ENCODE results near the gene LRRFIP2. TPM values are rescaled to one million over a fixed set of nuclear protein-coding genes. Genes with fewer than 3 reads are reported as not detected.

LRRFIP2 gene
- total RNA-seq, 4 donors from 2014 or later: 85.7 to 103 (median 100.0) TPM

DNA sequence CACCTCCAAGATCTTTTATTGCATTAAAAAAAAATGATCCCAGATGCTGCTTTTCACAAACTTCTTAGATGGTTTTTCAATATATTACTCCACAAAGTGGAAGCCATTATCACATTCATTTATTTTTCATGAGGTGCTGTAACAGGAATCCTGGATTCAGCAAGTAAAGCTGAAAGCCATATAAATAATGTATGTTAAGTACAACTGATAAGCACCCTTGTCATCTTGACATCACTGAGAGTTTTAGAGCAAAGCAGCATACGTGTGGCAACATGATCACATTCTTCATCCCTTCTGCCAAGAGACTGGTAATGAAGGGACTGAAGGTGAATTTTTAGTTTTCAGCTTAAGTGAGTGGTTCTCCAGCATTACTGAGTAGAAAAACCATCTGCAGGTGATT, 44.9 kb upstream of the LRRFIP2 start:
- Histone ChIP-seq H3K27me3 (no peaks in the 10 kb centered on the region), H3K27ac (no peak overlapping the region), H3K4me1 (no peaks in the 10 kb centered on the region), H3K4me3 (no peak overlapping the region), H3K36me3 (no peaks in the 10 kb centered on the region), H3K9me3 (no peaks in the 10 kb centered on the region)
- in situ Hi-C loops (cut with MboI; ENCODE audit: low sequenced_read_pairs in 4 of 4): loop anchor here in 3 of 4 donors (10.0 to 25.0 kb wide), 3 partner anchors 207 to 482 kb away; no protein-coding TSS in a partner anchor
- ATAC-seq (no peak), DNase-seq (no peak)
- TF ChIP-seq, protein P1, sequence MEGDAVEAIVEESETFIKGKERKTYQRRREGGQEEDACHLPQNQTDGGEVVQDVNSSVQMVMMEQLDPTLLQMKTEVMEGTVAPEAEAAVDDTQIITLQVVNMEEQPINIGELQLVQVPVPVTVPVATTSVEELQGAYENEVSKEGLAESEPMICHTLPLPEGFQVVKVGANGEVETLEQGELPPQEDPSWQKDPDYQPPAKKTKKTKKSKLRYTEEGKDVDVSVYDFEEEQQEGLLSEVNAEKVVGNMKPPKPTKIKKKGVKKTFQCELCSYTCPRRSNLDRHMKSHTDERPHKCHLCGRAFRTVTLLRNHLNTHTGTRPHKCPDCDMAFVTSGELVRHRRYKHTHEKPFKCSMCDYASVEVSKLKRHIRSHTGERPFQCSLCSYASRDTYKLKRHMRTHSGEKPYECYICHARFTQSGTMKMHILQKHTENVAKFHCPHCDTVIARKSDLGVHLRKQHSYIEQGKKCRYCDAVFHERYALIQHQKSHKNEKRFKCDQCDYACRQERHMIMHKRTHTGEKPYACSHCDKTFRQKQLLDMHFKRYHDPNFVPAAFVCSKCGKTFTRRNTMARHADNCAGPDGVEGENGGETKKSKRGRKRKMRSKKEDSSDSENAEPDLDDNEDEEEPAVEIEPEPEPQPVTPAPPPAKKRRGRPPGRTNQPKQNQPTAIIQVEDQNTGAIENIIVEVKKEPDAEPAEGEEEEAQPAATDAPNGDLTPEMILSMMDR (IDR thresholded peaks at IDR 0.05 in 4 of 5, conservative IDR thresholded peaks at IDR 0.05 in 1 of 5): no peak
- no peak for TF ChIP-seq POLR2A (IDR thresholded peaks at IDR 0.05)
- intact Hi-C loops (cut with DNase I; ENCODE audit: low total_unique reads): loop anchor here (10.0 kb wide), 1 partner anchor 494 kb away; no protein-coding TSS in a partner anchor

DNA sequence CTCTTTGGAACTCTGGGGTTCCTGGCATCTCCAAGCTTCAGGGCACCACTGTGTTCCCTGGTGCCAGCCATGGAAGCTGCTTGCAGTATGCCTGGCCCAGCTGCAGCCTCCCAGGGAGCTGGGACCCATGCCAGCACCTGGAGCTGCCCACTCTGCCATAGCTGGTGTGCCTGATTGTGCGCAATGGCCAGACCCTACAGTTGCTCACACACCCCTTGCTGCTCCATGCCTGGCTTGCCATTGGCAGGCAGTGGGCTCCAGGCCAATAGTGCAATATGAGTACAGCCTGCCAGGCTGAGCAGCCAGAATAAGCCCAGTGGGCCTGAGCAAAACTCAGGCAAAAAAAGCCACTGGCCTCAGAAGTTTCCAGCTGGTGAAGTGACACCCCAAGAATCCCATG, 43.8 kb upstream of the LRRFIP2 start:
- no peaks in the 10 kb centered on the region for H3K36me3 ChIP-seq
- no peaks in the 10 kb centered on the region for H3K27me3 ChIP-seq
- H3K4me3 ChIP-seq: no peak overlapping the region
- TF ChIP-seq, protein P1 (IDR thresholded peaks at IDR 0.05 in 4 of 5, conservative IDR thresholded peaks at IDR 0.05 in 1 of 5): no peak
- TF ChIP-seq POLR2A (IDR thresholded peaks at IDR 0.05): no peak
- intact Hi-C loops (cut with DNase I; ENCODE audit: low total_unique reads) (loop anchor here (10.0 kb wide), 1 partner anchor 493 kb away; no protein-coding TSS in a partner anchor), in situ Hi-C loops (cut with MboI; ENCODE audit: low sequenced_read_pairs in 4 of 4) (loop anchor here in 3 of 4 donors (10.0 to 25.0 kb wide), 3 partner anchors 206 to 481 kb away; no protein-coding TSS in a partner anchor)
- H3K4me1 ChIP-seq: peaks cover 0 to 2% of the 10 kb centered on the region in 2 donors
- DNase-seq (peak in 1 of 2 donors; percentile 36), ATAC-seq (peak; percentile 10 to 65)
- H3K9me3 ChIP-seq: no peaks in the 10 kb centered on the region
- no peak overlapping the region for H3K27ac ChIP-seq

DNA sequence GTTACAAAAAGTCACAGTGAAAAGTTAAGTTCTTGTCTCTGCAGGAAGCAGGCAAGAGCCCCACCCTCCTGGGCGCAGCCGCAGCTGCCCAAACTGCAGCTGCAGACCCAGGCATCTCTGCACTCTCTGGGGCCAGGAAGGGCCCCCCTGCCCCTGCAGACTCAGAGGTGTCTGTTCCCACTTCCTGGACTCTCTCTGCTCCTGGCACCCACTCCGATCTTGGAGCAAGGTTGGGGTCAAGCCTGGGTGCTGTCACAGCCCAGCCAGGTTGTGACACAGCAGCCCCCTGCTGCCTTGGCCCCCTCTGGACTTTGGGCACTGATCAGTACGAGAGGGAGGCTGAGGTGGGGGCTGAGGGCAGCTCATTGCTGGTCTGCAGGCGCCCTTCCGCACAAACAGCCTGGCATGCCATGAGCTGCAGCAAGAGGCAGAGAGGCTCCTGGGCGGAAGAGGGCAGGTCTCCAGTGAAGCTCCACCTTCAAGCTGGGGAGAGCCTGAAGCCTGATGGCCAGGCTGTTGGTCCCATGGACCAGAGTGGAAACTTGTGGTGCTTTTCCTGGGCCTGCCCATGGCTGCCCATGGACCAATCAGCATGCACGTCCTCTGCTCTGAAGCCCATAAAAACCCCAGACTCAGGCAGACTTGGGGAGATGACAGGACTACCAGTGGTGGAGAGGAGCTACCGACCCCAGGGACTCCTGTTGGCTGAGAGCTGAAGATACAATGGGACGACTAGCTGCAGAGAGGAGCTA, 42.9 kb upstream of the LRRFIP2 start:
- Histone ChIP-seq H3K27ac (no peak overlapping the region), H3K27me3 (no peaks in the 10 kb centered on the region), H3K4me1 (peaks cover 0 to 3% of the 10 kb centered on the region in 2 donors), H3K36me3 (no peaks in the 10 kb centered on the region), H3K9me3 (no peaks in the 10 kb centered on the region), H3K4me3 (no peak overlapping the region)
- in situ Hi-C loops (cut with MboI; ENCODE audit: low sequenced_read_pairs in 4 of 4): loop anchor here in 3 of 4 donors (10.0 to 25.0 kb wide), 3 partner anchors 205 to 480 kb away; no protein-coding TSS in a partner anchor
- no peak for ATAC-seq
- no peak for DNase-seq
- intact Hi-C loops (cut with DNase I; ENCODE audit: low total_unique reads): loop anchor here (10.0 kb wide), 1 partner anchor 492 kb away; no protein-coding TSS in a partner anchor
- TF ChIP-seq POLR2A (IDR thresholded peaks at IDR 0.05): no peak
- TF ChIP-seq, protein P1 (IDR thresholded peaks at IDR 0.05 in 4 of 5, conservative IDR thresholded peaks at IDR 0.05 in 1 of 5): no peak

DNA sequence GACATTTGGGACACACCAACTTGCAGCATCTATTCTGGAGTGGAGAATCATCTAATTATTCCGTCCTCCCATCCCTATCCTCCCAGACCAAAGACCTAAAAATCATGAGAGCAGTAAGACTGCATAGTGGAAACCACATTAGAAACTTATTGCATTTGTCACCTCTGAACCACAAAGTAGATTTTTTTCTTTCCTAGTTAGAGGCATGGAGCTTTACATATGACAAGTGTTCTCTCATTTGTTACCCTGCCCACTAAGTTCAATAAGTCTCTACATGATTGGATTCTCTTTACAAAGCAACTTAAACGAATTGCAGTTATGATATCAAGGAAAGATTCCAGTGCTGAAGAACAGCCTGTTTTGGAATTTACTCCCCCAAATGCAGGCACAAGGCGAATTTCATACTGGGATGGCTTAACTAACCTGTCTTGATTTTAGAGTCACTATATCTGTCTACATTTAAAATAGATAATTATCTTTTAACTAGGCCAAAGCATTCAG, 42.3 kb upstream of the LRRFIP2 start:
- Histone ChIP-seq H3K36me3 (no peaks in the 10 kb centered on the region), H3K27me3 (no peaks in the 10 kb centered on the region), H3K9me3 (no peaks in the 10 kb centered on the region), H3K27ac (no peak overlapping the region), H3K4me1 (peaks cover 0 to 3% of the 10 kb centered on the region in 2 donors), H3K4me3 (no peak overlapping the region)
- ATAC-seq (no peak), DNase-seq (no peak)
- in situ Hi-C loops (cut with MboI; ENCODE audit: low sequenced_read_pairs in 4 of 4) (loop anchor here in 3 of 4 donors (10.0 to 25.0 kb wide), 3 partner anchors 204 to 479 kb away; no protein-coding TSS in a partner anchor), intact Hi-C loops (cut with DNase I; ENCODE audit: low total_unique reads) (loop anchor here (10.0 kb wide), 1 partner anchor 492 kb away; no protein-coding TSS in a partner anchor)
- no peak for TF ChIP-seq POLR2A (IDR thresholded peaks at IDR 0.05)

DNA sequence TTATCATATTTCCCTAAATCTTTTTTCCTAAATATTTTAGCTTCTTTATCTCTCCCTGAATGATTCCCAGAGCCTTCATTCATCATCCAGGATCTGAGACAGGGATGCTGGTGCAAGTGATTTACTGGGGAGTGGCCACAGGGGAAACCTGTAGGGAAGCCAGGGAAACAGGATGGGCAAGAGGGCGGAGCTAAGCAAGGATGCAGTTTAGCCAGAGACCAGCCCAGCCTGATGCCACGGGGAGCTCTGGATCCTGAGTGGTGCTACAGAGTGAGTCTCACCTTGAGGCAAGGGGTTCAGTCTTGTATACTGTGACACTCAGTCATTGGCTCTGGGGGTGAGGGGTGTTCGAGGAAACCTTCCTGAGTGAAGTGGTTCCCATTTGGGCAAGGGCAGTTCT, 39.7 kb upstream of the LRRFIP2 start:
- Histone ChIP-seq H3K27ac (no peak overlapping the region), H3K4me1 (peaks cover 0 to 3% of the 10 kb centered on the region in 2 donors), H3K27me3 (no peaks in the 10 kb centered on the region), H3K9me3 (no peaks in the 10 kb centered on the region), H3K36me3 (no peaks in the 10 kb centered on the region), H3K4me3 (no peak overlapping the region)
- intact Hi-C loops (cut with DNase I; ENCODE audit: low total_unique reads): loop anchor here (10.0 kb wide), 1 partner anchor 489 kb away; no protein-coding TSS in a partner anchor
- ATAC-seq (no peak), DNase-seq (no peak)
- TF ChIP-seq, protein P1 (IDR thresholded peaks at IDR 0.05 in 4 of 5, conservative IDR thresholded peaks at IDR 0.05 in 1 of 5): no peak
- no peak for TF ChIP-seq POLR2A (IDR thresholded peaks at IDR 0.05)
- in situ Hi-C loops (cut with MboI; ENCODE audit: low sequenced_read_pairs in 4 of 4): loop anchor here in 3 of 4 donors (10.0 to 25.0 kb wide), 3 partner anchors 202 to 477 kb away; no protein-coding TSS in a partner anchor

Data from gastrocnemius medialis (tissue), 4 donors.